Activated CD8-positive, alpha-beta T cell treated with anti-CD3 and anti-CD28 coated beads for 36 hours (primary cell): ENCODE data around the gene DNAH9. TPM values are rescaled to one million over a fixed set of nuclear protein-coding genes. Genes with fewer than 3 reads are reported as not detected.

ENCODE experiments used
- ATAC-seq: fragments of 200-7000 bp; cut with Tn5 transposase; one replicate; pipeline ENCODE4 v1.10.0; 2021; ENCODE audit warnings: mild to moderate bottlenecking, moderate library complexity
- CTCF ChIA-PET: fragments of 350-600 bp; sonication (Branson Sonifier 250); formaldehyde crosslinking; loops from one replicate; lab custom pipeline; 2021; ENCODE audit warnings: antibody characterized with exemption; lab: Charles Lee
- POLR2A ChIA-PET: fragments of 350-600 bp; sonication (Branson Sonifier 250); formaldehyde crosslinking; loops from one replicate; lab custom pipeline; 2021; ENCODE audit warnings: antibody characterized with exemption; lab: Charles Lee
- DNase-seq: peaks from one replicate; pipeline ENCODE4 v3.0.0-alpha.2; 2020
- H3K27ac Mint-ChIP-seq: one replicate; pipeline ENCODE4 v1.8.0; 2021; ENCODE audit warnings: mild to moderate bottlenecking, mixed read lengths
- H3K27me3 Mint-ChIP-seq: one replicate; pipeline ENCODE4 v1.8.0; 2021; ENCODE audit warnings: mixed read lengths
- H3K36me3 Mint-ChIP-seq: one replicate; pipeline ENCODE4 v1.8.0; 2021; ENCODE audit warnings: low read depth, mixed read lengths
- H3K4me1 Mint-ChIP-seq: one replicate; pipeline ENCODE4 v1.8.0; 2021; ENCODE audit warnings: low read depth, mixed read lengths
- H3K4me3 Mint-ChIP-seq: one replicate; pipeline ENCODE4 v1.8.0; 2021; ENCODE audit warnings: mild to moderate bottlenecking, moderate library complexity, mixed read lengths
- H3K9me3 Mint-ChIP-seq: one replicate; pipeline ENCODE4 v1.8.0; 2021; ENCODE audit warnings: mixed read lengths
- intact Hi-C: fragments of 100-400 bp; cut with micrococcal nuclease; formaldehyde crosslinking; loops from one replicate; pipeline ENCODE4 v1.10.0; 2022
- total RNA-seq, 2 experiments: library from RNA; stranded (reverse); gene quantifications; one replicate each; pipeline ENCODE4 v1.2.3, GENCODE V29; 2021
- TF ChIP-seq, protein P1 (sequence below): fragments of 200-600 bp; IDR thresholded peaks from one replicate; pipeline ENCODE4 v1.8.0; 2022; ENCODE audit warnings: antibody characterized with exemption, mild to moderate bottlenecking

DNAH9 gene
- total RNA-seq, 2 experiments from 2014 or later, result not detected

GRCh38 chr17:11690681-11691080, 92.4 kb downstream of the DNAH9 start:
- H3K4me3 Mint-ChIP-seq, result no peak overlapping the region
- no peak overlapping the region for H3K27ac Mint-ChIP-seq
- H3K4me1 Mint-ChIP-seq, result no peaks in the 10 kb centered on the region
- no peak for DNase-seq
- ChIA-PET POLR2A (no interaction called here), CTCF (no interaction called here)
- no peaks in the 10 kb centered on the region for H3K9me3 Mint-ChIP-seq
- intact Hi-C loops, result no loop called here
- TF ChIP-seq, protein P1, sequence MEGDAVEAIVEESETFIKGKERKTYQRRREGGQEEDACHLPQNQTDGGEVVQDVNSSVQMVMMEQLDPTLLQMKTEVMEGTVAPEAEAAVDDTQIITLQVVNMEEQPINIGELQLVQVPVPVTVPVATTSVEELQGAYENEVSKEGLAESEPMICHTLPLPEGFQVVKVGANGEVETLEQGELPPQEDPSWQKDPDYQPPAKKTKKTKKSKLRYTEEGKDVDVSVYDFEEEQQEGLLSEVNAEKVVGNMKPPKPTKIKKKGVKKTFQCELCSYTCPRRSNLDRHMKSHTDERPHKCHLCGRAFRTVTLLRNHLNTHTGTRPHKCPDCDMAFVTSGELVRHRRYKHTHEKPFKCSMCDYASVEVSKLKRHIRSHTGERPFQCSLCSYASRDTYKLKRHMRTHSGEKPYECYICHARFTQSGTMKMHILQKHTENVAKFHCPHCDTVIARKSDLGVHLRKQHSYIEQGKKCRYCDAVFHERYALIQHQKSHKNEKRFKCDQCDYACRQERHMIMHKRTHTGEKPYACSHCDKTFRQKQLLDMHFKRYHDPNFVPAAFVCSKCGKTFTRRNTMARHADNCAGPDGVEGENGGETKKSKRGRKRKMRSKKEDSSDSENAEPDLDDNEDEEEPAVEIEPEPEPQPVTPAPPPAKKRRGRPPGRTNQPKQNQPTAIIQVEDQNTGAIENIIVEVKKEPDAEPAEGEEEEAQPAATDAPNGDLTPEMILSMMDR, result no peak
- H3K36me3 Mint-ChIP-seq, result no peaks in the 10 kb centered on the region
- no peaks in the 10 kb centered on the region for H3K27me3 Mint-ChIP-seq
- no peak for ATAC-seq

DNA sequence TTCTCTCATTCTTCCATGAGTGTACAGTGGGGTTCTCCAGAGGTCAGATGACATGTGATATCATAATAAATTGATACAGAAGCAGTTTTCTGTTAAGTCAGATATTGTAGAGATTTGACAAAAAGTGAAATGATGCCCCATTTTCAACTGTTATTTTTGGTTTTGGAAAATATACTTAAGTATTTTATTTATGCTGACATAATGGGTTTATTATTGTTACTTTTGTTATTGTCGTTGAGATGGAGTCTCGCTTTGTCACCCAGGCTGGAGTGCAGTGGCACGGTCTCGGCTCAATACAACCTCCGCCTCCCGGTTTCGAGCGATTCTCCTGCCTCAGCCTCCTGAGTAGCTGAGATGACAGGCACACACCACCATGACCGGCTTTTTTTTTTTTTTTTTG, 94.4 kb downstream of the DNAH9 start:
- H3K9me3 Mint-ChIP-seq, result peaks cover 1% of the 10 kb centered on the region
- H3K36me3 Mint-ChIP-seq, result no peaks in the 10 kb centered on the region
- ATAC-seq (no peak), DNase-seq (no peak)
- no peak overlapping the region for H3K27ac Mint-ChIP-seq
- intact Hi-C loops, result no loop called here
- TF ChIP-seq, protein P1, result no peak
- no peak overlapping the region for H3K4me3 Mint-ChIP-seq
- H3K27me3 Mint-ChIP-seq, result no peaks in the 10 kb centered on the region
- ChIA-PET POLR2A (no interaction called here), CTCF (no interaction called here)
- H3K4me1 Mint-ChIP-seq, result no peaks in the 10 kb centered on the region

GRCh38 chr17:11693284-11693683, 95.0 kb downstream of the DNAH9 start:
- POLR2A ChIA-PET, result no interaction called here

DNA sequence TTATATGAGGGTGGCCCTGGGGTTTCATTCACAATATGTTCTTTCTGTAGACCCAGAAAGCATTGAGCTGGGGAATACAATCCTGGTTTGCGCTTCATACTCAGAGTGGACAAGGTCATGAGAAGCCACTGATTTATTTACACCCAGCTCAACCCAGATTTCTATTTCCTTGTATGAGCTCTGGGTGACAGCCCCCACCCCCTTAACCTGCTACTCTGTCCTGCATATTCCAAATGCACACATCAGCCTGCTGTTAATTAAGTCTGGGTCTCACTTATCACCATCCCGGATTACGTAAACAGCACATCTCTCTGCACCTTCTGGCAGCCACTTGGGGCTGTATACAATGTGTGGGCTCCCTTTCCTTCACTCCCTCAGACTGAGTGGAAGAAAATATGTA, 102.4 kb downstream of the DNAH9 start:
- ChIA-PET CTCF (interaction anchor here (1.1 kb wide), 1 partner anchor 57 kb away, joined by 3 read pairs; no protein-coding TSS in a partner anchor), POLR2A (no interaction called here)
- ATAC-seq, result no peak
- intact Hi-C loops, result no loop called here
- DNase-seq, result no peak
- Mint-ChIP-seq H3K36me3 (no peaks in the 10 kb centered on the region), H3K4me1 (no peaks in the 10 kb centered on the region), H3K27me3 (no peaks in the 10 kb centered on the region), H3K27ac (no peak overlapping the region), H3K9me3 (peaks cover 5% of the 10 kb centered on the region), H3K4me3 (no peak overlapping the region)
- TF ChIP-seq, protein P1, result no peak

More at GRCh38 chr17:11693284-11693683, 95.0 kb downstream of the DNAH9 start:
- intact Hi-C loops, result no loop called here
- Mint-ChIP-seq H3K9me3 (peaks cover 2% of the 10 kb centered on the region), H3K27ac (no peak overlapping the region), H3K4me1 (no peaks in the 10 kb centered on the region), H3K4me3 (no peak overlapping the region), H3K36me3 (no peaks in the 10 kb centered on the region), H3K27me3 (no peaks in the 10 kb centered on the region)
- TF ChIP-seq, protein P1, result no peak
- no peak for DNase-seq
- CTCF ChIA-PET, result no interaction called here
- no peak for ATAC-seq

DNA sequence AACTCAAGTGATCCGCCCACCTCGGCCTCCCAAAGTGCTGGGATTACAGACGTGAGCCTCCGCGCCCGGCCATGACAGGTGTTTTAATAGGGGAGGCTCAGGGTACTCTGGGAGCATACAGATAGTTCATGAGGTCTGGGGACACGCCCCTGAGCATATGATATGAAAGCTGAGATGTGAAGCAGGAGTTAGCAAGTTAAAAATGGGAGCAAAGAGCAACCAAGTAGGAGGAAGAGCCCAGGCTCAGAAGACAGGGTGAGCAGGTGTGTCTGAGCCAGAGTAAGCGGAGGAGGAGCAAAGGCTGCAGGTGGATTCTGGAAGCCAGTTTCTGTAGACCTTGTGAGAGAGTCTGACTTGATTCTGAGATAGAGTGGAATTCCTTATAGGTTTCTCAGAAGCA, 103.6 kb downstream of the DNAH9 start:
- H3K36me3 Mint-ChIP-seq, result no peaks in the 10 kb centered on the region
- ChIA-PET POLR2A (no interaction called here), CTCF (no interaction called here)
- H3K4me1 Mint-ChIP-seq, result no peaks in the 10 kb centered on the region
- H3K27ac Mint-ChIP-seq, result no peak overlapping the region
- H3K9me3 Mint-ChIP-seq, result peaks cover 5% of the 10 kb centered on the region
- intact Hi-C loops, result no loop called here
- DNase-seq (no peak), ATAC-seq (no peak)
- no peak overlapping the region for H3K4me3 Mint-ChIP-seq
- TF ChIP-seq, protein P1, result no peak
- no peaks in the 10 kb centered on the region for H3K27me3 Mint-ChIP-seq
